K562 (cell line): ENCODE data around the gene ME3.

Source experiments
- ILK ChIP-seq: fragments of 450-650 bp; IDR thresholded peaks from 2 replicates; pipeline ENCODE4 v1.6.1; 2016; ENCODE audit warnings: missing genetic modification characterization, low read depth, mild to moderate bottlenecking, missing compliant biosample characterization, moderate library complexity, borderline replicate concordance
- KLF6 ChIP-seq: fragments of 250-450 bp; sonication (Bioruptor Pico); IDR thresholded peaks from 2 replicates; pipeline ENCODE4 v1.4.0; 2020; ENCODE audit warnings: mild to moderate bottlenecking, moderate library complexity, borderline replicate concordance
- SP1 ChIP-seq: sonication (generic); formaldehyde crosslinking; IDR thresholded peaks from 2 replicates; pipeline ENCODE4 v1.8.1; 2022; ENCODE audit warnings: mild to moderate bottlenecking, missing genetic modification reagents

DNA sequence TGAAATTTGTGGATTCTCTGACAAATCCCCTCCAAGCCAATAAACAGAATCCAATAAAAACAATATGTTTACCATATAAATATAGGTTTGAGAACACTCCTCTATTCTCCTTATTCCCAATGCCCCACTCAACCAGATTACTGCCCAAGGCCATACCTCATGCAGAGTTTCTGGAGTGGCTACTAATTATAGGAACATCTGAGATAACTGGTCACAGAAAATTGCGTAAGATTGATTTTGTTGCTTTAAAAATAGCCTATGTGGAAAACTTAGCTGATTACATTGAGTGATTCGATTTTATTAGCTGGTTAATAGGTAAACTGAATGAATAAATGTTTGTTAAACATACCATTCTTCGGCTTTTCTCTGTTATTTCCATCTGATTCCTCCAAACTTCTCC lies 48.0 kb downstream of the ME3 start:
- TF ChIP-seq ILK (tag): no peak
- TF ChIP-seq KLF6: no peak
- TF ChIP-seq SP1 (CRISPR knock-in tag): no peak
